ENCODE measurements around the gene ASS1. TPM values are rescaled to one million over a fixed set of nuclear protein-coding genes. Genes with fewer than 3 reads are reported as not detected.
"Not testable (repeated sequence)": the region's sequence is repeated elsewhere in the genome, so short reads cannot be mapped to it uniquely, and the experiment has no call there.

Gene ASS1
- total RNA-seq, 1 donor from 2014 or later: 94.8 TPM

GRCh38 chr9:130400870-130401269 lies 43.9 kb upstream of the ASS1 start:
- Mint-ChIP-seq H3K27me3 (ENCODE audit: low read depth) (no peaks in the 10 kb centered on the region), H3K4me1 (peaks cover 3% of the 10 kb centered on the region), H3K36me3 (no peaks in the 10 kb centered on the region), H3K4me3 (no peak overlapping the region), H3K27ac (no peak overlapping the region), H3K9me3 (no peaks in the 10 kb centered on the region)
- TF ChIP-seq, protein P1, sequence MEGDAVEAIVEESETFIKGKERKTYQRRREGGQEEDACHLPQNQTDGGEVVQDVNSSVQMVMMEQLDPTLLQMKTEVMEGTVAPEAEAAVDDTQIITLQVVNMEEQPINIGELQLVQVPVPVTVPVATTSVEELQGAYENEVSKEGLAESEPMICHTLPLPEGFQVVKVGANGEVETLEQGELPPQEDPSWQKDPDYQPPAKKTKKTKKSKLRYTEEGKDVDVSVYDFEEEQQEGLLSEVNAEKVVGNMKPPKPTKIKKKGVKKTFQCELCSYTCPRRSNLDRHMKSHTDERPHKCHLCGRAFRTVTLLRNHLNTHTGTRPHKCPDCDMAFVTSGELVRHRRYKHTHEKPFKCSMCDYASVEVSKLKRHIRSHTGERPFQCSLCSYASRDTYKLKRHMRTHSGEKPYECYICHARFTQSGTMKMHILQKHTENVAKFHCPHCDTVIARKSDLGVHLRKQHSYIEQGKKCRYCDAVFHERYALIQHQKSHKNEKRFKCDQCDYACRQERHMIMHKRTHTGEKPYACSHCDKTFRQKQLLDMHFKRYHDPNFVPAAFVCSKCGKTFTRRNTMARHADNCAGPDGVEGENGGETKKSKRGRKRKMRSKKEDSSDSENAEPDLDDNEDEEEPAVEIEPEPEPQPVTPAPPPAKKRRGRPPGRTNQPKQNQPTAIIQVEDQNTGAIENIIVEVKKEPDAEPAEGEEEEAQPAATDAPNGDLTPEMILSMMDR (IDR thresholded peaks at IDR 0.05; ENCODE audit: unreplicated experiment): no peak
- DNase-seq (ENCODE audit: low spot score in 2 of 2, unreplicated experiment in 2 of 2): no peak

DNA sequence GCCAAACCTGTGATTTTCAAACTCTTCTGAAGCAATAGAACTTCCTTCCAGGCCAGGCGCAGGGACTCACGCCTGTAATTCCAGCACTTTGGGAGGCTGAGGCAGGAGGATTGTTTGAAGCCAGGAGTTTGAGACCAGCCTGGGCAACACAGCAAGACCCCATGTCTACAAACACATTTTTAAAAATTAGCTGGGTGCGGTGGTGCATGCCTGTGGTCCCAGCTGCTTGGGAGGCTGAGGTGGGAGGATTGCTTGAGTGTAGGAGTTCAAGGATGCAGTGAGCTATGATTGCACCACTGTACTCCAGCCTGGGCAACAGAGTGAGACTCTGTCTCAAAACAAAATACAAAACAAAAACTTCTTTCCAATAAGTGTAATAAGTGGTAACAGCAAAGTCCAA lies 43.0 kb upstream of the ASS1 start:
- H3K27ac Mint-ChIP-seq; H3K27me3 Mint-ChIP-seq (ENCODE audit: low read depth); H3K9me3 Mint-ChIP-seq; H3K4me1 Mint-ChIP-seq; H3K36me3 Mint-ChIP-seq; DNase-seq (ENCODE audit: low spot score in 2 of 2, unreplicated experiment in 2 of 2); H3K4me3 Mint-ChIP-seq: not testable (repeated sequence)

GRCh38 chr9:130402243-130402642 lies 42.5 kb upstream of the ASS1 start:
- H3K9me3 Mint-ChIP-seq: no peaks in the 10 kb centered on the region
- no peak overlapping the region for H3K27ac Mint-ChIP-seq
- no peaks in the 10 kb centered on the region for H3K36me3 Mint-ChIP-seq
- H3K4me3 Mint-ChIP-seq: no peak overlapping the region
- no peak for DNase-seq (ENCODE audit: low spot score in 2 of 2, unreplicated experiment in 2 of 2)
- peaks cover 3% of the 10 kb centered on the region for H3K4me1 Mint-ChIP-seq
- TF ChIP-seq, protein P1 (IDR thresholded peaks at IDR 0.05; ENCODE audit: unreplicated experiment): no peak
- no peaks in the 10 kb centered on the region for H3K27me3 Mint-ChIP-seq (ENCODE audit: low read depth)

DNA sequence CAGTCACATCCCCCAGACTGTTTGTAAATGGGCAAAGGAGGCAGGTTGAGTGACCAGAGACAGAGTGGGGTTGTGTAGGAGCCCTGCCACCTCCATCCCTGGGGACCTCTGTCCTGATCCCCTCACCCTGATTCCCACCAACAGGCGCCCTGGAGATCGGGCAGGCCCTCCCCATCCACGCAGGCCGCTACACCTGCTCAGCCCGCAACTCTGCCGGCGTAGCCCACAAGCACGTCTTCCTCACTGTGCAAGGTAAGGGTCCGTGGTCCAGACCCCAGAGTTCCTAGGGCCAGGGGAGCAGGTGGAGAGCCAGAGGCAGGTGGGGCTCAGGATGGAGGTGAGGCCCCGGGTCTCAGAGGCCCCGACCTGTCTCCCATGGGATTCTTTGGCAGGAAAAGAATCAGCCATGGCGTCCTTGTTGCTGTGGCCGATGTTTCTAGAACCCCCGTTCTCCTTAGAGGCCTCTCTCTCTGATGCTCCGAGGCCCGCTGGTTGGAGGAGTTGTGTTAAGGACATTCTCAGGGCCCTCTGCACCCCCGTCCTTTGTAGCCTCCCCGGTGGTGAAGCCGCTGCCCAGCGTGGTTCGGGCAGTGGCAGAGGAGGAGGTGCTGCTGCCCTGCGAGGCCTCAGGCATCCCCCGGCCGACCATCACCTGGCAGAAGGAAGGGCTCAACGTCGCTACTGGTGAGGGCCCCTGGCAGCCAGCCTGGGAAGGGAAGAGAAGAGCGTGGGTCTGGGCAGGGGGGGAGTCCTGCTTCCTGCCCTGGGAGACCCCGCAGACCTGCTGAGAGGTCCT lies 41.9 kb upstream of the ASS1 start:
- DNase-seq (ENCODE audit: low spot score in 2 of 2, unreplicated experiment in 2 of 2): no peak
- Mint-ChIP-seq H3K9me3 (no peaks in the 10 kb centered on the region), H3K36me3 (no peaks in the 10 kb centered on the region), H3K27me3 (ENCODE audit: low read depth) (no peaks in the 10 kb centered on the region), H3K27ac (no peak overlapping the region), H3K4me1 (peaks cover 3% of the 10 kb centered on the region), H3K4me3 (no peak overlapping the region)
- TF ChIP-seq, protein P1 (IDR thresholded peaks at IDR 0.05; ENCODE audit: unreplicated experiment): no peak

DNA sequence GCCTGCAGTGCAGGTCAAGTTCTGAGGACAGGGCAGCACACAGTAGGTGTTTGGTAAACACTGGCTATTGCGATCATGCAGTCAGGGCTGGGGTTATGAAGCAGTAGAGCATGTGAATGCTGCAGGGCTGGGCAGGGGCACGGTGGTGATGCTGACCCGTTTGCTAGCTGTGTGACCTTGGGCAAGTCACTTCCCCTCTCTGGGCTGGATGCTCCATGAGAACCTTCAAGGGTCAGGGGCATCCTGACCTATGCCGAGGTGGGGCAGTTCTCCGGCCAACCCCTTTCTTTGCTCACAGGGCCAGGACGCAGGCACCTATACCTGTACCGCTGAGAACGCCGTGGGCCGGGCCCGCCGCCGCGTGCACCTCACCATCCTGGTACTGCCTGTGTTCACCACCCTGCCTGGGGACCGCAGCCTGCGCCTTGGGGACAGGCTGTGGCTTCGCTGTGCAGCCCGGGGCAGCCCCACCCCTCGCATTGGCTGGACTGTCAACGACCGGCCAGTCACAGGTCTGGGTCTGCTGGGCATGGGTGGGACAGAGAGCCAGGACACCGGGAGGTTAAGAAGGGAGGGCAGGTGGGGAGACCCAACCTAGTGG lies 39.0 kb upstream of the ASS1 start:
- Mint-ChIP-seq H3K9me3 (no peaks in the 10 kb centered on the region), H3K36me3 (no peaks in the 10 kb centered on the region), H3K4me3 (no peak overlapping the region), H3K27me3 (ENCODE audit: low read depth) (no peaks in the 10 kb centered on the region), H3K27ac (no peak overlapping the region), H3K4me1 (no peaks in the 10 kb centered on the region)
- DNase-seq (ENCODE audit: low spot score in 2 of 2, unreplicated experiment in 2 of 2): no peak
- TF ChIP-seq, protein P1 (IDR thresholded peaks at IDR 0.05; ENCODE audit: unreplicated experiment): no peak

GRCh38 chr9:130406278-130406895 lies 38.4 kb upstream of the ASS1 start:
- TF ChIP-seq, protein P1 (IDR thresholded peaks at IDR 0.05; ENCODE audit: unreplicated experiment): no peak
- H3K4me3 Mint-ChIP-seq: no peak overlapping the region
- H3K9me3 Mint-ChIP-seq: no peaks in the 10 kb centered on the region
- no peak for DNase-seq (ENCODE audit: low spot score in 2 of 2, unreplicated experiment in 2 of 2)
- H3K36me3 Mint-ChIP-seq: no peaks in the 10 kb centered on the region
- no peak overlapping the region for H3K27ac Mint-ChIP-seq
- no peaks in the 10 kb centered on the region for H3K27me3 Mint-ChIP-seq (ENCODE audit: low read depth)
- no peaks in the 10 kb centered on the region for H3K4me1 Mint-ChIP-seq
